NCI-H146 (cell line): Measurements from ENCODE around the gene AZIN2.
"Not testable (repeated sequence)": the region's sequence is repeated elsewhere in the genome, so short reads cannot be mapped to it uniquely, and the experiment has no call there.

Source experiments
- DNase-seq: peaks from one replicate; lab custom pipeline; 2025; lab: John Stamatoyannopoulos, UW

The AZIN2 gene

DNA sequence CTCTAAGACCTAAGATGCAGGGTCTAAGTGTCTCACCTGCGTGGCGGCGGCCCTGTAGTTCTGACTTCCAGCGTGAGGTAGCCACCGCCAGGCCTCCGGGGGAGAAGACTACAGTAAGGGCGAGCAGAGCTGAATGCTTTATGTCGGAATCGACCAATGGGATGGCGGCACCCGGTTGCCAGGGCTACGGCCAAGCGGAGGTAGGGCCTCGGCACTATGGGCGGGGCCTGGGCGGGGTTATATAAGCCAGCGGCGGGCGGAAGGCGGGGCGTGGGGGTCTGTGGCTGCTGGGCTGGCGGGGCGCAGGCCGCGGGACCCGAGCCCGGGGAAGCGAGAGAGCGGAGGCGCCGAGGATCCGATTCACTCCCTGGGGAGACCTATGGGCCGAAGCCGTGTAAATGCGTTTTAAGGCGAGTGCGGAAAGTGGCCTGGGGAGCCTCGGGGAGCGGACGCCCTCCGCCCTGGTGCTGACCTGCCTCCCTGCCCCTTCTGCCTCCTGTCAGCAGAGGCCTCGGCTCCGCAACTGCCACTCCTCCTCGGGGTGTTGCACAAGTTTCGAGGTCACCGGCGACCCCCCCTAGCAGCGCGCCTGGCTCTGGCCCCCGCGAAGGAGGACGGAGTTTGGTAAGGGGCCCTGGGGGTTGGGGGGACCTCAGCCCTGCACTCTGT lies at the start of gene AZIN2:
Gene AZIN2 (plus strand): TSS at position 269 of the 669 bp plus-strand sequence. CDS start 1,097 bp downstream, outside the sequence.
- DNase-seq: peak; percentile 91

DNA sequence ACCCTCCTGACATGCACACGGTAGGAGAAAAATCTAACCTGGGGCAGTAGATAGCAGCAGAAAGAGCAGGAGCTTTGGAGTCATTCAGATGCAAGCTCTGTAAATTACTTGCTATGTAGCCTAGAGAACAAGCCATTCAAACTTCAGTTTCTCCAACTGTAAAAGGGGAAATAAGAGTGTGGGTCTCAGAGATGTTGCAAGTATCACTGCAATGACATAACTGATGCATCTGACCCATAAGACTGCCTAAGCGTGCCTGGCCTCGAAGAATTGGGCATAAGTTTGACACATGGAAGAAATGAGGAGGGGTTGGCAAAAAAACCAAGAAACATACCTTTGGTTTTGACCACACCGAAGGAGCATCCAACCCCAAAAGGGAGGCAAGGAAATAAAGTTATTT lies 49.4 kb upstream of the AZIN2 start:
- no peak for DNase-seq

- no peak for DNase-seq
Measured at GRCh38 chr1:33032126-33032869, 48.7 kb upstream of the AZIN2 start.

DNA sequence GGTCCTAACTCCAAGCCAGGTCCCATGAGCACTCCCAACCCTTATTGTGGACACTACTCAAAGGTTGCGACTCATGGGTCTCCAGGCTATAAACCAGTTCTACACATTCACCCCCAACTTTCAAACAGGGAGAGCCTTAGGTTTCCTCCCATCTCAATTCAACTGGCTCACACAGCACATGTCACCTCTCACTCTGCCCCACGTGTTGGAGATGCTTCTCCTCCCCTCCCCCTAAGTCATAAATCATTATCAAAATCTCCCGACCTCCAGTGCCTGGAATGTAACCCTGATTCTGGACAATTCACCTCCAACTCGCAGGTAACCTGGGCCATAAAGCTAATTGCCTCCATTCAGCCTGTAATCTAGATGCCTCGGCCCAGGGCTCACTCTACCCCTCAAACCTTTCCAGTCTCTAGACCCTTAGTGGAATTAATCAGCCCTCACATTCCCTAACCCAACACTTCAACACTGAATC lies 44.9 kb upstream of the AZIN2 start:
- DNase-seq: no peak

DNA sequence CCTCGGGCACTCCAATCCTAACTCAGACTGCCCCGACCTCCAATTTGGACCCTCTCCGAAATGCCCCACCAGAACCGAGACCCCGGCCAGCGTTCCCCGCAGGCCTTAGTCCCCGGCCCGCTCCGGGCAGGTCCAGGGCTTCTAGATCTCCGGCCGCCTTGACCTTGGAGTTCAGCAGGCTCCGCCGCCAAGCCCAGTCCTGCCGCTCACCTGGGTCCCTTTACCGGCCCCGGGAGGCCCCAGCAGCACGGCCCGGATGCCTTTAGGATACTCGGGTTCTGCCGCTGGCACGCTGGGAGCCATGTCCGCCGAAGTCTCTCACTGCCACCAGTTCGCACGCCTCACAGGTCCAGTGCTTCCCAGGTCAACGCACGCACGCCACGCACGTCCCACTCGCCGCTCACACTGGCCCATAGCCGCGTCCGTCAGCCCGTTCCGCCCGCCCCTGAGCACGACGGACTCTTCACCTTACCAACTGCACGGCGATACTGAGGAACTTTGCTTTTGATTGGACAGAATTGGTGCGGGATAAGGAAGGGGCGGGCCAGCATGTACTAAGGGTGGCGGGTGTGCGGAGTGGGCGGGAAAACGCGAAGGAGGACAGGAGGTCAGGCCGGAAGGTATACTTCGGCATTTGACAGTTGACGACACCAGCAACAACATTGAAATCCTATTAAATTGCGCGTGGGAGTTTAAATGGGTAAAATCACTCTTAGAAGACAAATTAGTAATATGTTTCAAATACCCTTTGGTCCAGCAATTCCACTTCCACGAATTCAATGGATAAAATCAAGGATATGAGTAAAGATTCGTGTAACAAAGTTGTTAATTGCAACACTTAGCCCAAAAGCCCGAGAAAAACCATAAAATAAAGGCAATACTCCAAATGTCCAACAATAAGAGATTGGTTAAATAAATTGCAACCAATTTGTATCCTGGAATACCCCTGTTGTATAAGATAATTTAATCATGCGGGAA lies 44.1 kb upstream of the AZIN2 start, which contains the start of gene AK2:
Gene AK2 (minus strand): TSS at position 358 of the 978 bp plus-strand sequence. CDS start 55 bp downstream, at position 303.
- peak; percentile 95 for DNase-seq

DNA sequence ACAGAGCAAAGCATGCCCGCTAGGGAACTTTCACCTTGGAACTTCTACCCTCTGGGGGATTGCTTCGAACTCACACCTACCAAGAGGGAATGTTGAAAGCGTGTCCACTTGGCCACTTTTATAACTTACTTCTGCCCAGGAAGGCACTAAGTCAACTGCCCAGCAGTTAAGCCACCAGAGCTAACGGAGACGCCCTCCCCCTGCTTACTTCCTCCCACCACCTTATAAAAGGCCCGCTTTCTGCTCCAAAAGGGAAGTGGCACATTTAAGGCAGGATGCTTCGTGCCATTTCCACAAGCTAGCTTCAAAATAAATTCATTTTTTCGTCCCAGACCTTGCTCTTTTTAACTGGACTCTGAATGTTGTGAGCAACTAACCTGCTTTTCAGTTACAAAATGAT lies 41.1 kb upstream of the AZIN2 start:
- no peak for DNase-seq

- no peak for DNase-seq
Measured at GRCh38 chr1:33041026-33041425, 39.9 kb upstream of the AZIN2 start.

DNA sequence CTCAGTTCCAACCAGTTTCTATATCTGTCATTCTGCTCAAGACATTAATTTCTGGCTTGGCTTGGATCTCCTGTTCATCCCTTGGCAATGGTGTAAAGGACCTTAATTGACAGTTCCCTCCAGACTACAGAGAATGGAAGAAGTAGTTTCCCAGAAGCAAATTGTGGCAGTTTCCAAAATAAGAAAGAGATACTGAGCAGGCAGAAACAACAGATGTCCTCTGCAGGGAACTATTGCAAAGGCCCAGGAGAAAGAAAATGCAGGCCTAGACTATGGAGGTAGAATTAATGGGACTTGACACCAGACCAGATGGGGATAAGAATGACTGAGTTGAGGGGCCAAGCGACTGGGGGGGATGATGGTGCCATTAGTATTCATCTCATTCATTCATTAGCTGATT lies 38.1 kb upstream of the AZIN2 start:
- DNase-seq: no peak

GRCh38 chr1:33043267-33044092 lies 37.5 kb upstream of the AZIN2 start:
- no peak for DNase-seq

GRCh38 chr1:33045246-33045645 lies 35.7 kb upstream of the AZIN2 start:
- no peak for DNase-seq

DNA sequence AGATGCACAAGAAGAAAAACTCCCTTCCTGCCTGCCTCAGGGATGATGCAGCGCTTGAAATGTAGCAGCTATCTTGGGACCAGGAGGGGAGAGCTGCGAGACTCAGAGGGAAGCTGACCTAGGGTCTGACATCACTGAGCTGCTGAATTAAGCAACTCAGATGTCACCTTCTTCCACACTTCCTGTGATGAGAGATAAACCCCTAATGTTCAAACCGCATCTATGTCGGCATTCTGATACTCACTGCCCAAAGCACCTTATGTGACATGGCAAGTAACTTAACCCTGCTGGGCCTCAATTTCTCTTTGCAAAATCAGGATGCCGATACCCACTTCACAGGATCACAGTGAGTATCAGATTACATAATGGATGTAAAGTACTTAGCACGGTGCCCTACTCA lies 35.1 kb upstream of the AZIN2 start:
- no peak for DNase-seq

- DNase-seq: not testable (repeated sequence)
Measured at GRCh38 chr1:33046234-33046633, 34.7 kb upstream of the AZIN2 start.

DNA sequence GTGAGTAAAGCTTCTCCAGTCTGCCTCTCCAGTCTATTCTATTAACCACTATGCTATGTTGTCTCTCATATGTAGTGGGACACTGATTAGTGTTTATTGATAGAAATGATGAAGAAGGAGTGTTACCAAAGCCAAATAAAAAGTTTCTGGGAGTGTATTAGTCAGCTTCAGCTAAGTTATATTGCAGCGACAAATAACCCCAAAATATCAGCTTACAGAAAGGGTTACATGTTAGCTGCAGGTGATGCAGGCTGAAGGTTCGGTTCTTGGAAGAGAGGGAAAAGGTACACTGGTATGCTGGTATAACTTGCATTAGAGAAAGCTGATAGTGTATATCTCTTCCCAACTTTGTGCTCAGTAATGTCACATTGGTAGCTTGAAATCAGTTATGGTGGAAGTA lies 33.7 kb upstream of the AZIN2 start:
- no peak for DNase-seq

DNA sequence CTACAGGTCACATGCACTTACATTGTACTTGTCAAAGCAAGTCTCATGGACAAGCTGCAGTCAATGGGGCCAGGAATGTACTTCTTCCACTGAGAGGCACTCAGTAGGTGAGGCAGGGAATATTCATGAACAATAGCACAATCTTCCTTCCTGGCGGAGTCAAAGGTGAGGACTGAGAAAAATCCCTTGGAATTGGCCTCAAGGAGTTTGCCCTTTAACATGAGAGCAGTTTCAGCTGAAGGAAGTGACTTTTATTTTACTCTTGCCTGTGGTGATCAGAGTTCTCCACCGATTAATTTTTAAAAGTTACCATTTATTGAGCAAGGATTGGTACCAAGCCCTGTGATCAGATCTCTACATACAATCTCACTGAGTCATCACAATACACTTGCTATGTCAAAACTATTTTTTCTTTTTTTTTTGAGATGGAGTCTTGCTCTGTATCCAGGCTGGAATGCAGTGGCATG lies 33.1 kb upstream of the AZIN2 start:
- DNase-seq: no peak

DNA sequence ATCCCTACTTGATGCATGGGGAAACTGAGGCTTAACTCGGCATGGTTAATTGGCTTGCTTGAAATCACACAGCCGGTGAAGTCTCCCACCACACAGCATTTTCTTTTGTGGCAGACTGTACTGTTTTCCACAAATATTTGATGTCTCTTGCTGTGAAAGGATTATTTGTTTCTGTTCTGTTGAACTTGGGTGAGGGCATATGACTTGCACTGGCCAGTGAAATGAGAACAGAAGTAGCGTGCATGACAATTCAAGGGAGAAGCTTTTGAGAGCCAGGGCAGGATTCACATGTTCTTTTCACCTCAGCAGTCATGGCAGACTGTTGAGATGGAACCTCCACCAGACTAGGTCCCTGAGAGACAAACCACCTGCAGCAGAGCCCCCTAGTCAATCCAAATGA lies 32.5 kb upstream of the AZIN2 start:
- DNase-seq: no peak

DNA sequence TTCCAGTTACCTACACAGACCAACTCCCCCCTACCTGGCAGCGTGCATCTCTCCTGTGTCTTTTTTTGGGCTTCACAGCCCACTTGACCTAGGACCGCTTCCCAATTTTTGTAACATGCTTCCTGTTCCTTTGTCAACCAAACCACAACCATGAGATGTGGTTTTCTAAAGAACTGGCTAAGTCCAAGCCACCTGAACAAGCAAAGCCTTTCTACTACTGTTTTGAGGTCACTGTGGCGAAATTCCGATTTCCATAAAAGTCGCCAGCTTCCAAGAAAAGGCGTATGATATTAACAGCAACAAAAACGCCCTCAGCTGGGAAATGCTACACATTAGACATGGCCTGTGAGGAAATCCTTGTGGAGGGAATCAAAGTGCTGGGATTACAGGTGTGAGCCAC lies 31.6 kb upstream of the AZIN2 start:
- no peak for DNase-seq

GRCh38 chr1:33050221-33051076 lies 30.5 kb upstream of the AZIN2 start:
- DNase-seq: no peak

DNA sequence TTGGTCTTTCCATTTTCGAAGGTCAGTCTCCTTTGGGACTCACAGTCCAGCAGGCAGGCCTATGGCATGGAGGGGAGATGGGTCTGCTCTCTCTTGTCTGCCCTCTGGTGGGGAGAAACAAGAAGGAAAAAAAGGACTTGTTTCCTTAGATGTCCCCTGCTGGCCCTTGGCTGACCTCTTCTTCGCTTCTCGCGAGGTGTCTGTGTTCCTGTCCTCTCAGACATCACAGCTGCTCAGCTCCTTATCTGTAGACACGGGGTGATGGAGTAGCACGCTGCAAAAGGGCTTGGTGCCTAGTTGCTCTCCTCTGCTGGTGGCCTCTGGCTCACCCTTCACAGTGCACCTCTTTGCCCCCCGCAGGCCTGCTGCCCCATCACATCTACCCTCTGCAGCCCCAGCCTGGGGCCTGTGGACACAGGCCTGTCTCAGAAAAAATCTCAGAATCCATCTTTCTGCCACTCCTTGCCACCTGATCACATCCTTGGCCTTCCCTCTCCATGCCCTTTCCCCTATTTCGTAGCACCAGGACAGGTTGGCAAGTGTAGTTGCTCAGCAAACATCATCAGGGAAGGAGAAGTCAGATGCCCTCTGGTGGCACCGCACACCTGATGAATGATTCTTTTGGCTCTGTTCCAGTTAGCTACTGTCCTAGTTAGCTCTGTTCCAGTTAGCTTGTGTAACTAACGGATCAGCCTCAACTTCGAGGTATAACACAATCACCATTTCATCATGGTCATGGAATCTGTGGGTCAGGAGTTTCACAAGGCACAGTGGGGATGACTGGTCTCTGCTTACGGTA lies 25.5 kb upstream of the AZIN2 start:
- DNase-seq: peak; percentile 75

GRCh38 chr1:33056426-33056825 lies 24.5 kb upstream of the AZIN2 start:
- no peak for DNase-seq
